H1 (cell line): ENCODE measurements around the gene C3AR1. TPM values are rescaled to one million over a fixed set of nuclear protein-coding genes. Genes with fewer than 3 reads are reported as not detected.

Experiments used
- CTCF ChIA-PET: fragments of 300-600 bp; sonication (Branson Sonifier 250); formaldehyde crosslinking; loops from one replicate; lab custom pipeline; 2021; ENCODE audit not compliant: partially characterized antibody; lab: Charles Lee
- POLR2A ChIA-PET: fragments of 300-600 bp; sonication (Branson Sonifier 250); formaldehyde crosslinking; loops from one replicate; lab custom pipeline; 2021; ENCODE audit warnings: inconsistent platforms; ENCODE audit not compliant: partially characterized antibody; lab: Charles Lee
- DNase-seq, 2 experiments: peaks; one replicate each; pipeline versions ENCODE4 v3.0.0 to v3.0.0-alpha.2; 2010 to 2022; ENCODE audit warnings: low spot score in 2 of 2, low read depth in 1 of 2, mixed read lengths in 1 of 2
- FAIRE-seq: peaks from 2 replicates; lab custom pipeline; 2011; peaks lifted over from hg19 to GRCh38; lab: Jason Lieb, UNC
- H2AFZ ChIP-seq: 2 replicates; pipeline ENCODE4 v1.8.1; 2012; ENCODE audit warnings: low read length, inconsistent platforms
- H2AK5ac ChIP-seq: 2 replicates; pipeline ENCODE4 v1.6.1; 2013; ENCODE audit warnings: low read depth, low read length
- H2BK120ac ChIP-seq: replicated peaks from 2 replicates; pipeline ENCODE3; 2013; ENCODE audit warnings: low read depth, low read length, inconsistent platforms
- H2BK12ac ChIP-seq: 2 replicates; pipeline ENCODE4 v1.6.1; 2013; ENCODE audit warnings: low read depth, low read length
- H2BK15ac ChIP-seq: 2 replicates; pipeline ENCODE4 v1.6.1; 2013; ENCODE audit warnings: low read length
- H2BK20ac ChIP-seq: 2 replicates; pipeline ENCODE4 v1.6.1; 2013; ENCODE audit warnings: low read length
- H2BK5ac ChIP-seq: 2 replicates; pipeline ENCODE4 v1.6.1; 2013; ENCODE audit warnings: low read depth, low read length
- H3K14ac ChIP-seq: 2 replicates; pipeline ENCODE4 v1.6.1; 2013; ENCODE audit warnings: inconsistent platforms; ENCODE audit not compliant: insufficient read length
- H3K18ac ChIP-seq: 2 replicates; pipeline ENCODE4 v1.6.1; 2013; ENCODE audit warnings: low read length; ENCODE audit errors: extremely low read depth
- H3K23ac ChIP-seq: 2 replicates; pipeline ENCODE4 v1.6.1; 2013; ENCODE audit warnings: inconsistent platforms; ENCODE audit not compliant: insufficient read length
- H3K23me2 ChIP-seq: 2 replicates; pipeline ENCODE4 v1.6.1; 2013; ENCODE audit warnings: low read depth, low read length
- H3K27ac ChIP-seq: 2 replicates; pipeline ENCODE4 v1.6.1; 2011; ENCODE audit warnings: low read depth, low read length, inconsistent platforms
- H3K27me3 ChIP-seq, 4 experiments: replicated peaks in 1 of 4; 1 replicate in 1 of 4; 2 replicates in 3 of 4; pipeline versions ENCODE4 v1.6.1 to v1.8.1; 2011 to 2013; ENCODE audit warnings: low read length in 3 of 4, mild to moderate bottlenecking in 3 of 4, inconsistent platforms in 2 of 4, mixed read lengths in 2 of 4, moderate library complexity in 1 of 4; ENCODE audit not compliant: control insufficient read depth in 3 of 4, insufficient read depth in 3 of 4; ENCODE audit errors: extremely low read depth in 1 of 4
- H3K36me3 ChIP-seq, 4 experiments: 2 replicates each; pipeline versions ENCODE4 v1.6.1 to v1.8.1; 2011 to 2013; ENCODE audit warnings: mild to moderate bottlenecking in 4 of 4, low read length in 3 of 4, moderate library complexity in 2 of 4, control low read depth in 1 of 4, inconsistent platforms in 1 of 4; ENCODE audit not compliant: insufficient read depth in 4 of 4, control insufficient read depth in 2 of 4
- H3K4ac ChIP-seq: replicated peaks from 2 replicates; pipeline ENCODE3; 2013; ENCODE audit warnings: low read length, low read depth, mixed read lengths, inconsistent platforms; ENCODE audit not compliant: insufficient read length
- H3K4me1 ChIP-seq, 4 experiments: replicated peaks in 1 of 4; 1 replicate in 1 of 4; 2 replicates in 3 of 4; pipeline versions ENCODE4 v1.6.1 to v1.8.1; 2011 to 2013; ENCODE audit warnings: low read length in 3 of 4, inconsistent platforms in 2 of 4, mixed read lengths in 1 of 4; ENCODE audit not compliant: insufficient read depth in 4 of 4, control insufficient read depth in 3 of 4
- H3K4me2 ChIP-seq, 2 experiments: 2 replicates each; pipeline versions ENCODE4 v1.6.1 to v1.8.1; 2011 to 2013; ENCODE audit warnings: low read depth in 2 of 2, low read length in 2 of 2, control low read depth in 1 of 2, inconsistent platforms in 1 of 2, mild to moderate bottlenecking in 1 of 2; ENCODE audit not compliant: insufficient read depth in 1 of 2
- H3K4me3 ChIP-seq, 4 experiments: fragments of 200-600, 300-600 bp in 1 of 4; sonication (generic), shearing (Covaris generic), sonication (Bioruptor Twin) in 1 of 4; 2 replicates each; pipeline versions ENCODE4 v1.5.1 to v1.8.1; 2011 to 2016; ENCODE audit warnings: low read length in 4 of 4, low read depth in 3 of 4, control low read depth in 2 of 4, inconsistent platforms in 2 of 4, mild to moderate bottlenecking in 2 of 4, mixed read lengths in 1 of 4, moderate library complexity in 1 of 4; ENCODE audit not compliant: insufficient read depth in 2 of 4; ENCODE audit errors: extremely low read depth in 1 of 4
- H3K56ac ChIP-seq: replicated peaks from 2 replicates; pipeline ENCODE3; 2013; ENCODE audit warnings: low read depth, mild to moderate bottlenecking, mixed read lengths, low read length, inconsistent platforms; ENCODE audit not compliant: insufficient read length
- H3K79me1 ChIP-seq: 2 replicates; pipeline ENCODE4 v1.6.1; 2013; ENCODE audit warnings: low read depth, low read length, control low read depth
- H3K79me2 ChIP-seq, 2 experiments: 2 replicates each; pipeline versions ENCODE4 v1.6.1 to v1.8.1; 2012 to 2013; ENCODE audit warnings: low read length in 2 of 2, mild to moderate bottlenecking in 2 of 2, inconsistent platforms in 1 of 2; ENCODE audit not compliant: insufficient read depth in 2 of 2, control insufficient read depth in 1 of 2
- H3K9ac ChIP-seq, 4 experiments: replicated peaks in 1 of 4; 1 replicate in 1 of 4; 2 replicates in 3 of 4; pipeline versions ENCODE4 v1.6.1 to v1.8.1; 2011 to 2013; ENCODE audit warnings: low read depth in 3 of 4, low read length in 3 of 4, control low read depth in 2 of 4, mild to moderate bottlenecking in 2 of 4, moderate library complexity in 2 of 4, inconsistent platforms in 1 of 4; ENCODE audit errors: extremely low read depth in 1 of 4
- H3K9me3 ChIP-seq, 2 experiments: 2 replicates each; pipeline versions ENCODE4 v1.6.1 to v1.8.1; 2012 to 2013; ENCODE audit warnings: mild to moderate bottlenecking in 2 of 2, moderate library complexity in 2 of 2, control low read depth in 1 of 2, inconsistent platforms in 1 of 2, low read depth in 1 of 2, low read length in 1 of 2, mixed read lengths in 1 of 2; ENCODE audit not compliant: insufficient read depth in 2 of 2
- H4K20me1 ChIP-seq, 2 experiments: replicated peaks in 1 of 2; 2 replicates each; pipeline versions ENCODE3 to v1.8.1; 2011 to 2013; ENCODE audit warnings: inconsistent platforms in 2 of 2, low read length in 2 of 2, mild to moderate bottlenecking in 1 of 2; ENCODE audit not compliant: insufficient read depth in 2 of 2, control insufficient read depth in 1 of 2
- H4K5ac ChIP-seq: 2 replicates; pipeline ENCODE4 v1.6.1; 2013; ENCODE audit warnings: low read length, low read depth, mixed read lengths, inconsistent platforms; ENCODE audit not compliant: insufficient read length
- H4K8ac ChIP-seq: 2 replicates; pipeline ENCODE4 v1.8.0; 2013; ENCODE audit warnings: mild to moderate bottlenecking, moderate library complexity, low read length, inconsistent platforms; ENCODE audit not compliant: insufficient read depth; ENCODE audit errors: extremely low read depth
- H4K91ac ChIP-seq: replicated peaks from 2 replicates; pipeline ENCODE3; 2013; ENCODE audit warnings: low read length, mixed read lengths, inconsistent platforms; ENCODE audit not compliant: insufficient read length
- ASH2L ChIP-seq: fragments of 200-600, 300-600 bp; sonication (generic); IDR thresholded peaks from one replicate; pipeline ENCODE4 v1.7.1; 2017; ENCODE audit warnings: low read length
- BCL11A ChIP-seq, 2 experiments: IDR thresholded peaks; one replicate each; pipeline ENCODE4 v1.6.1; 2011; ENCODE audit warnings: low read depth in 2 of 2, low read length in 2 of 2, mild to moderate bottlenecking in 2 of 2
- CBX5 ChIP-seq: fragments of 300-800, 300-1000 bp; sonication (generic); IDR thresholded peaks from 2 replicates; pipeline ENCODE4 v1.7.1; 2016; ENCODE audit warnings: antibody characterized with exemption, low read length, low read depth
- EP300 ChIP-seq, 2 experiments: IDR thresholded peaks; 1 replicate in 1 of 2; 2 replicates in 1 of 2; pipeline ENCODE4 v1.6.1; 2011 to 2012; ENCODE audit warnings: low read depth in 2 of 2, low read length in 2 of 2, mild to moderate bottlenecking in 2 of 2, borderline replicate concordance in 1 of 2, inconsistent platforms in 1 of 2, moderate library complexity in 1 of 2
- FOSL1 ChIP-seq: IDR thresholded peaks from 2 replicates; pipeline ENCODE4 v1.6.1; 2011; ENCODE audit warnings: mild to moderate bottlenecking, low read depth, low read length, moderate library complexity; ENCODE audit not compliant: insufficient read depth
- JUND ChIP-seq: IDR thresholded peaks from 2 replicates; pipeline ENCODE4 v1.6.1; 2011; ENCODE audit warnings: mild to moderate bottlenecking, improper control_type of control experiment, low read length
- KDM5A ChIP-seq: fragments of 200-600 bp; IDR thresholded peaks from 2 replicates; pipeline ENCODE4 v1.7.1; 2012; ENCODE audit warnings: mild to moderate bottlenecking, low read length, inconsistent platforms, mixed read lengths
- POU5F1 ChIP-seq: IDR thresholded peaks from 2 replicates; pipeline ENCODE4 v1.6.1; 2011; ENCODE audit warnings: low read depth, mild to moderate bottlenecking, low read length, moderate library complexity
- RNF2 ChIP-seq: fragments of 200-900, 300-1000 bp; sonication (generic); IDR thresholded peaks from 2 replicates; pipeline ENCODE4 v1.7.1; 2016; ENCODE audit warnings: borderline replicate concordance, low read depth, mild to moderate bottlenecking, antibody characterized with exemption, low read length; ENCODE audit not compliant: poor library complexity, severe bottlenecking; ENCODE audit errors: missing control alignments
- SIX5 ChIP-seq: IDR thresholded peaks from 2 replicates; pipeline ENCODE4 v1.6.1; 2011; ENCODE audit warnings: mild to moderate bottlenecking, low read depth, low read length
- YY1 ChIP-seq: IDR thresholded peaks from 2 replicates; pipeline ENCODE4 v1.6.1; 2011; ENCODE audit warnings: low read depth, mild to moderate bottlenecking, low read length
- ZNF274 ChIP-seq: IDR thresholded peaks from 2 replicates; pipeline ENCODE4 v1.7.0; 2012; ENCODE audit warnings: low read length, borderline replicate concordance; ENCODE audit errors: extremely low read depth
- WGBS, 2 experiments: shearing (Covaris generic) in 1 of 2; methylation state at CpG; one replicate each; pipeline versions ENCODE4 v1.1.6 to v1.1.7; 2013 to 2015; ENCODE audit warnings: low lambda C conversion rate in 2 of 2, mixed read lengths in 2 of 2, inconsistent platforms in 1 of 2, low coverage in 1 of 2, missing lambda C conversion rate in 1 of 2; ENCODE audit not compliant: insufficient replicate concordance in 2 of 2, insufficient coverage in 1 of 2, insufficient read length in 1 of 2; ENCODE audit errors: extremely low coverage in 1 of 2, missing lambda C conversion rate in 1 of 2; 5-methylcytosine and 5-hydroxymethylcytosine counted together
- polyA plus RNA-seq, 7 experiments: library from polyadenylated mRNA; depleted of rRNA in 3 of 7; stranded (reverse) in 5 of 7; unstranded in 2 of 7; fragments of >200 nt in 5 of 7; fragments of 200-250 nt in 2 of 7; gene quantifications; 1 replicate in 5 of 7; 2 replicates in 1 of 7; 4 replicates in 1 of 7; pipeline versions ENCODE4 v1.2.1 to v1.2.3, GENCODE V29; 2011 to 2013; ENCODE audit warnings: missing spikeins in 2 of 7, mixed read lengths in 2 of 7
- total RNA-seq: library from RNA; stranded (reverse); fragmentation: NEBNext Ultra II Directional; extraction: Animal tissue kit (Norgen Biotek cat#: 25700); gene quantifications from 2 replicates; pipeline ENCODE4 v1.2.1, GENCODE V29; 2021
- TF ChIP-seq, protein P1 (sequence below): IDR thresholded peaks from 2 replicates; pipeline ENCODE4 v1.6.1; 2011; ENCODE audit warnings: low read length, improper control_type of control experiment

The C3AR1 gene
- total and polyA plus RNA-seq, 2 of the 8 experiments (the other 6 are each of a cell fraction or from before 2014, with no cell fraction given) = not detected

DNA sequence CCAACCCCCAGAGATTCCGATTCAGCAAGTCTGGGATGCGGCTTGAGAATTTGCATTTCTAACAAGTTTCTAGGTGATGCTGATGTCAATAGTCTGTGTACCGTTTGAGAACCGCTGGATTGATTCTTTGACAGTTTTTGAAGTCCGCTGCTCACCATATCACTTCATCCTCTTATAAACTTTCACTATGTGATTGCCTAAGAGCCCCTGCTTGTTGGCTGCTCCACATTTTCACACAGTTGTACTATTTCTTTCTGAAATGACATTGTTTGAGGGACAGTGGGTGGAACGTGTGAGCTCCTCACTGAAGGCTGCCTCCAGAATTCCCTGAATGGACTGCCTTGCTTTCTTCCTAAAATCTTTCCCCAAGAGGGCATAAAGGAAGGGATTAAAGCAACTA, 7.7 kb downstream of the C3AR1 start:
- CTCF ChIA-PET = interaction anchor here (1.0 to 4.5 kb wide), 5 partner anchors 12 to 417 kb away, joined by 3 to 30 read pairs (median 8); no protein-coding TSS in a partner anchor
- no peak overlapping the region for H3K14ac ChIP-seq
- WGBS, 2 experiments = 84% methylated on average over 6 of the region's 6 CpGs; no CpG with 5 or more reads in 1 of the 2 experiments
- H3K23ac ChIP-seq = no peak overlapping the region
- no peak overlapping the region for H4K8ac ChIP-seq
- H3K4ac ChIP-seq = no peak overlapping the region
- 0 out of 8 replicates have a peak, but pooled peaks cover 0 to 3% (median 0%) of the 10 kb centered on the region in 4 experiments for H3K36me3 ChIP-seq
- no peak overlapping the region for H2BK12ac ChIP-seq
- POLR2A ChIA-PET = interaction anchor here (1.0 kb wide), 1 partner anchor 25 kb away, joined by 3 read pairs; no protein-coding TSS in a partner anchor
- no peak overlapping the region for H3K27ac ChIP-seq
- no peaks in the 10 kb centered on the region for H3K23me2 ChIP-seq
- no peak overlapping the region for H3K18ac ChIP-seq
- no peak overlapping the region for H2BK15ac ChIP-seq
- H3K79me2 ChIP-seq = no peaks in the 10 kb centered on the region
- no peak overlapping the region for H3K4me3 ChIP-seq
- H3K4me2 ChIP-seq = no peak overlapping the region
- H4K5ac ChIP-seq = no peak overlapping the region
- no peak overlapping the region for H4K91ac ChIP-seq
- DNase-seq (no peak), FAIRE-seq (no peak)
- no peak overlapping the region for H3K9ac ChIP-seq
- no peak overlapping the region for H2BK5ac ChIP-seq
- H3K79me1 ChIP-seq = no peaks in the 10 kb centered on the region
- H3K27me3 ChIP-seq = no peaks in the 10 kb centered on the region
- H2BK120ac ChIP-seq = no peak overlapping the region
- no peak overlapping the region for H2AK5ac ChIP-seq
- H3K4me1 ChIP-seq = no peaks in the 10 kb centered on the region
- H3K9me3 ChIP-seq = no peaks in the 10 kb centered on the region
- H3K56ac ChIP-seq = no peak overlapping the region
- no peaks in the 10 kb centered on the region for H4K20me1 ChIP-seq
- no peak overlapping the region for H2AFZ ChIP-seq
- no peak overlapping the region for H2BK20ac ChIP-seq
- TF ChIP-seq RNF2 (no peak), JUND (no peak), KDM5A (no peak), POU5F1 (no peak), CBX5 (no peak), ASH2L (no peak), YY1 (no peak), FOSL1 (no peak), BCL11A (IDR thresholded peaks at IDR 0.05; ENCODE audit: low read depth in 2 of 2, low read length in 2 of 2) (no peak), ZNF274 (no peak), EP300 (IDR thresholded peaks at IDR 0.05; ENCODE audit: borderline replicate concordance in 1 of 2, low read depth in 2 of 2, low read length in 2 of 2) (no peak), SIX5 (no peak)
- TF ChIP-seq, protein P1, sequence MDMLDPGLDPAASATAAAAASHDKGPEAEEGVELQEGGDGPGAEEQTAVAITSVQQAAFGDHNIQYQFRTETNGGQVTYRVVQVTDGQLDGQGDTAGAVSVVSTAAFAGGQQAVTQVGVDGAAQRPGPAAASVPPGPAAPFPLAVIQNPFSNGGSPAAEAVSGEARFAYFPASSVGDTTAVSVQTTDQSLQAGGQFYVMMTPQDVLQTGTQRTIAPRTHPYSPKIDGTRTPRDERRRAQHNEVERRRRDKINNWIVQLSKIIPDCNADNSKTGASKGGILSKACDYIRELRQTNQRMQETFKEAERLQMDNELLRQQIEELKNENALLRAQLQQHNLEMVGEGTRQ = no peak
